Measurements from ENCODE around the gene GALNT2. TPM values are rescaled to one million over a fixed set of nuclear protein-coding genes. Genes with fewer than 3 reads are reported as not detected.
A peak's percentile ranks its signal among the peaks of the same experiment; 100 is the strongest.

The GALNT2 gene
- total RNA-seq, 1 donor: 38.0 TPM

GRCh38 chr1:230070321-230071208 lies 3.5 kb downstream of the GALNT2 start:
- DNase-seq (ENCODE audit: low read depth in 2 of 3, low spot score in 2 of 3): no peak

DNA sequence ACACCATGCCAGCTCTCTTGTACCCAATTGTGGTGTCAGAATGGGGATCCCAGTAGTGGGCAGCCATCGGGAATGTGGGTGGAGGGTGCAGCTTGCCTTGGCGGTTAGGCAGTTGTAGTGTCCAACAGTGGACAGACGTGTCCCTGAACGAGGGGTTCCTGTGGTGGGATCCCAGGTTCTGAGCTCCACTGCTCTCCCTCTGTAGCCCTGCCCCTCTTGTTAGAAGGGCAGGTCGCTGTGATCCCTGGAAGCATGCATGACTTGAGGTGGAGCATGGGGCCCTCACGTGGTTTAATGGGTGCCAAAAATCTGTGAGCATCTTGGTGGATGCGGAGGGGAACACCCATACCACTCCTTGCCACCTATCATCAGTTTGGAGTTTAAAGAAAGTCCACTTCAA lies 4.3 kb downstream of the GALNT2 start:
- DNase-seq (ENCODE audit: low read depth in 2 of 3, low spot score in 2 of 3): no peak

DNA sequence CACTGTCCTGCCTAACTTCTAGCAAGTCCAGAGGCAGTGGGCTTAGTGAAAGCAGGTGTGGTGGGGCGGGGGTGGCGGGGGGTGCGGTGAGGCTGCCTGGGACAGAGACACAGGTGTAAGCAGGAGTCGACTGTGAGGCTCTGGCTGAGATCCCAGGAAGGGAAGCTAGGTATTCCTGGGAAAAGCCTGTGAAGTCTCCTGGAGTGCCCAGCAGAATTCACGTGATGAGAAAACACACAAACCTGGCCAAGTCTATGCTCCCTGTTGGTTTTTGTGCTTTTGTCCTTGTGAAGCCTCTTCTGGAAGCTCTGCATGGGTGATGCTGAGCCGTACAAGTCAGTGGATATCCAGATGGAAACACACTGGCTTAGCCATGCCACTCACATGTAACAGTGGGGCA lies 5.3 kb downstream of the GALNT2 start:
- no peak for DNase-seq (ENCODE audit: low read depth in 2 of 3, low spot score in 2 of 3)

DNA sequence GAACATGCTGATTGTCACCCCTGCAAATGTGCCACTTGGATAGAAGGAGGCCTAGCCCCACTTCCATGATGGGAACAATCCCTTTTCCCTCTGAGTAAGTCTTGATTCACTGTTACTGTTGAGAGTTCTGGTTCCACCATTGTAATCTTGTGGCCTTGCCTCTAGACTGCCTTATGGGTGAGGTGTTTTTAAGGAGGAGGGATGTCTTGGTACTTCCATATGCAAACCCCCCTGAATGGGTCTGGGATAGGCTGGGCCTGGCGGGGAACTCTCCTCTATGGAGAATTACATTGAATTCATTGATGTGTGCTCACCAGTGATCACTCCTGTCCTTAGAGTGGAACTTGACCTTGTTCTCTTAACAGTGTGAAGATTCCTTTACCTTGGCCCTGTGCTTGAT lies 5.8 kb downstream of the GALNT2 start:
- no peak for DNase-seq (ENCODE audit: low read depth in 2 of 3, low spot score in 2 of 3)

GRCh38 chr1:230073371-230074035 lies 6.5 kb downstream of the GALNT2 start:
- DNase-seq (ENCODE audit: low read depth in 2 of 3, low spot score in 2 of 3): no peak

GRCh38 chr1:230074270-230074669 lies 7.2 kb downstream of the GALNT2 start:
- DNase-seq (ENCODE audit: low read depth in 2 of 3, low spot score in 2 of 3): peak in 1 of 3 donors; percentile 12

DNA sequence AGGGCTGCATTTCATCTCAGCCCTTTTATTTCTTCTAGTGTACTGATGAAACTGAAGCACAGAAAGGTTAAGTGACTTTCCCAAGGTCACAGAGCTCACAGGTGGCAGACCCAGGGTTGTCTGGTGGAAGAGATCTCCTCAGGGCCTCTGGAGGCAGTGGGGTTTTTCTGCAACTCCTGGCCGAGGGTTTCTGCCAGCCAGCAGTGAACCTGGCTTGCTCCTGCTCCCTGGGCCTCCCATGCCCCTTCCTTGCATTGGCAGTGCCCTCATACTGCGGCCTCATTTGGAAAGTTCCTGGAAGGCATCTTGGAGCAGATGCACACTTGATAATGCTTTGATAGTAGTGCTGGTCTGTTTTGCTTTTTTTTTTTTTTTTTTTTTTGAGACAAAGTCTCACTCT lies 7.7 kb downstream of the GALNT2 start:
- no peak for DNase-seq (ENCODE audit: low read depth in 2 of 3, low spot score in 2 of 3)

GRCh38 chr1:230076121-230076520 lies 9.1 kb downstream of the GALNT2 start:
- no peak for DNase-seq (ENCODE audit: low read depth in 2 of 3, low spot score in 2 of 3)

DNA sequence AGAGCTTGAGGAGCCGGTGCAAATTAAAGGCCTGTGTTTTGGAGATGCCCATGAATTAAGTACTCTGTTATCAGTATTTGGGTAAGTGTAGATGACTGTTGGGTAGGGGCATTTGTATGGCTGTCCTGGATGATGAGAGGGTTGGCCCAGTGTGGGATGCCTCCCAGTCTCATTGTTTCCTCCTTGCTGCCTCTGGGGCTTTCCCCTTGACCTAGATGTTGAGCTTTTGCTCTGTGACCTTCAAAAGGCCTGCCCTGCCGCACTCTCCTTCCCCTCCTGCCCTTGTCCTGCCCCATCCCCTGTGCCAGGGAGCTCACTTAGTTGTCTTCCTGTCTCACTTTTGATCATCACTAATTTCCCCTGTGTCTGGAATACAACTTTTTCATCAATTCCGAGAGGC lies 10.0 kb downstream of the GALNT2 start:
- DNase-seq (ENCODE audit: low read depth in 2 of 3, low spot score in 2 of 3): no peak

DNA sequence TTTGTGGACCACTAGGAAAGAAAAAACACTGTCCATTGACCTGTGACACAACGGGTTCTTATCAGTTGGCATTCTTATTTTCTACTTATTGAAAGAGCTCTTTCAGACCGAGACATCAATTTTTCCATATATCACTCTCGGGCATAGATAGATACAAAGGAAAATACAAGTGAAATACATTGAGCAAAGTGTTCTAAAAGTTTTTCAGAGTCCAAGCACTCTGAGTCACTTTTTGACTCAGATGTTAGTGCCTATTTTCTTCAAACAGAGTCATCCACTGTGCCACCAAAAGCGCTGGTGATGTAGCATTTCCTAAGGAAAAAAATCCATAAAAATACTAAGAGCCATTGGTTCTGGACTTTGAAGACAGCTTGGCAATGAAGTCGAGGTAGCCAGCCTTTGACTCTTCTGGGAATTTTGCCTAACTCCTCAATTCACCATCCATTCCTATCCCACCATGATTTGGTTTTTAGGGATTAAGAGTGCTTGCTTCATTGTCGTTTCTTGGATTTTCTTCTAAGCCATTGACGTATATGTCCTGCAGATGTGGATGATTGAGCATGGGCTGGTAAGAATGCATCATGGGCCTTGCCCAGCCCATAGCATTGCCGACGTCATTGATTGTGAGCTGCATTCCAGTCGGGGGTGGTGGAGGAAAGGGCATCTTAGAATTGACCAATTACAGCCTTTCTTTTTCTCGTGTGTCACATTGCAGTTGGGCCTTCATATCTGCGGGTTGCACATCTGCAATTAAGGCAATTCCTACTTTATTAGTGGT lies 10.6 kb downstream of the GALNT2 start:
- no peak for DNase-seq (ENCODE audit: low read depth in 2 of 3, low spot score in 2 of 3)

GRCh38 chr1:230079199-230080024 lies 12.4 kb downstream of the GALNT2 start:
- no peak for DNase-seq (ENCODE audit: low read depth in 2 of 3, low spot score in 2 of 3)

- no peak for DNase-seq (ENCODE audit: low read depth in 2 of 3, low spot score in 2 of 3)
Observed at GRCh38 chr1:230080822-230081221, 13.8 kb downstream of the GALNT2 start.

DNA sequence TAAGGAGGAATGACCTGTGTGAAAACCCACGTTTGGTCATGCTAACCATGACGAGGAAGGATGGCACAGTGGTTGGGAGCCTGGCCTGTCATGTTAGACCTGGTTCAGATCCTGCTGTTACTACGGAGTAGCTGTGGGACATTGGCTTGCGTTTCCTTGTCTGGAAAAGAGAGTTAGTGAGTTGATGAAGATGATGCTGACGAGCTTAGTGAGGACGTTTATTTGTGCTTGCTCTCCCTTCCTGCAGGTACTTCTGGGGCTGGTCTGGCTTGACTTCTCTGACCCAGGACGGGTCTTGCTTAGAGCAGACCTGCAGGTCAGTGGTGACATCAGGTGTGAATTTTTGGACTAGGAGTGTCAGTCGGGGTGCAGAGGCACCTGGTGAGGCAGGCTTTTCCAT lies 14.7 kb downstream of the GALNT2 start:
- DNase-seq (ENCODE audit: low read depth in 2 of 3, low spot score in 2 of 3): no peak

DNA sequence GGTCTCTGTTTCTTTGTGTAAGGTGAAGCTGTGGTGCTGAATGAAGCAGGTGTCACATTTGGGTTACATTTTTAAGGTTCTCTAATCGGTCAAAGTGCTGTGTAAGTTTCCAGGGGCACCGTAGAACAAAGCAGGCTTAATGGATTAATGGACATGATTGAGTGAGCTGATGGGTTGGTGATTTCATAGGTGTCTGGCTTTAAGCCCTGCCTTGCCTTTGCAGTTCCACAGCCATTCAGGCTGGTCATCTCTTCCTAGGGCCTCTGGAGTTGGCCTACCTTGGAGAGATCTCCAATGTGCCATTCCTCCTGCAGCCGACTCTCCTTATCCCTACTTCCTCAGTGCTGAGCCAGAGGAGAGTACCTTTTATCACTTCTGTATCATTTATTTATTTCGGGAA lies 15.2 kb downstream of the GALNT2 start:
- no peak for DNase-seq (ENCODE audit: low read depth in 2 of 3, low spot score in 2 of 3)

GRCh38 chr1:230083053-230083452 lies 16.0 kb downstream of the GALNT2 start:
- no peak for DNase-seq (ENCODE audit: low read depth in 2 of 3, low spot score in 2 of 3)

DNA sequence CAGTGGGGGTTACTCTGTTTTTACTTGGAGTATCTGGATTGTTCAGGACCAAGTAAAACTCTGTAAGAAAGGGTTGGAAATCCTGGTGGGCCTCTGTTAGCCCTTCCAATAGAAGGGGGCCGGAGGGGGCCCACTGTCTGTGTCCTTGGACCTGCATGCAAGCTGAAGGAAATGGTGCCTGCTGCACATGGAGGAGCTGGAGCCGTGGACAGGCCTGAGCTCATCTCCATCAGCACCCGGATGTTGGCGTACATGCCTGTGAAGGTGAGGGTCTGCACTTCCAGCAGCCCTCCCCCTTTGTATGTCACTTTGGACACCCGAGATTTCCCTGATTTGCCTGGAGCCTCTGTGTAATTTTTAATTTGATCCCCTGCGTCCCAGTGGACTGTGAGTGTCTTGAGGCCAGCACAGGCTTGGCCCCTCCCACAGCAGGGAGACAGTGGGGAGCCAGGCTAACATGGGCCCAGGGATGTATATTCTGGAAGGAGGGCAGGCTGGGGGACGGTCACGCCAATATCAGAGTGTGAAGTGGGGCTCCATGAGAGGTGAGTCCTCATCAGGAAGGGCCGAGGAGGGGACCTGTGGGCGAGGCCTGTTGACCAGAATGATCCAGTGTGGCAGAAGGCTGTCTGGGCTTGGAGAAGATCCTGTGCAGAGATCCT lies 16.8 kb downstream of the GALNT2 start:
- no peak for DNase-seq (ENCODE audit: low read depth in 2 of 3, low spot score in 2 of 3)

DNA sequence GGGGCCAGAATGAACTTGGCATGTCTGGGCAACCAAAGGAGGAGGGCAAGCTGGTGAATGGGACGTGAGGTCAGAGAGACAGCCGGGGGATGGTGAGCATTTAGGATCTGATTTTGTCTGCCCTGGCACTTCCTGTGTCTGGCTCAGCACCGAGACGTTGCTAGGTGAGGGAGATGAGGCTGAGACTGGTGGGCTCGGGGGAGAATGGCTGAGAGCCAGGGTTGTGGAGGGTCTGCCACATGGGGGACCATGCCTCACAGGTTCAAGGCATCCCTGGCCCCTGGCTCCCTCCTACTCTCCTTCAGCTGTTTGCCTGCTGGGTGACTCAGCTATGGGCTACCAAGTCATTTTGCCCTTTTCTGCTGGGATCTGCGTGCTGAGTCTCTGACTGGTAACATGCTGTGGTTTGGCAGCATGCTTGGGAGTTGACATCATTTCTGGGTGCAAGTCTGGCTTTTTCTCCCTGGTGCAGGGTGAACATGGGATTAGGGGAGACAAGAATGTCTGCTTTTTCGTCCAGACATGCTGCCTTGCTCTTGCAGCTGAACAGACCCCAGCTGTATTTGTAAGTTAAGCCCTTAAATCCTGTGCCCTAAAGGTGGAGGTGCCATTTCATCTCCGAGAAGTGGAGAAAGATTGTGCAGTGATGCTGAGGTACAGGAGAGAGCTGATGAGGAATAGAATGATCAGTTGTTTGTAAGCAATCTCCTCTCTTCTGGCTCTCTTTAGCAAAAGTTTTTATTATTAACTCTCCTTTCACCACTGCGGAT lies 17.6 kb downstream of the GALNT2 start:
- peak in 2 of 3 donors; percentile 46 to 50 for DNase-seq (ENCODE audit: low read depth in 2 of 3, low spot score in 2 of 3)

DNA sequence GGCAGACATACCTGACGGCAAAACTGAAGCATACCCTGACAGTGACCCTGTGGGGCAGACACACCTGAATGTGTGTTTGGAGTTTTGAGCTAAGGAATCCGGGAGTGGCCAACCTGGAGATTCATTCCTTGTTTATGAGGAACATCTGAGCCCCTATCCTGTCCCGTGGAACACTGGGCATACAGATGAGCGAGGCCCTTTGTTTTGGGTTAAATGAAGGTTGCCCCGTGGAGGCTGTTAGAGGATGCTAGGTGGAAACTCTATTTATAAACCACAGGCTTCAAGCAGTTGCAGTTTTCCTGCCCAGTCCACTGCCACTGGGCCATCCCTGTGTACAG lies 18.1 kb downstream of the GALNT2 start:
- DNase-seq (ENCODE audit: low read depth in 2 of 3, low spot score in 2 of 3): no peak

GRCh38 chr1:230086151-230086550 lies 19.1 kb downstream of the GALNT2 start:
- no peak for DNase-seq (ENCODE audit: low read depth in 2 of 3, low spot score in 2 of 3)
